Activated naive CD8-positive, alpha-beta T cell treated with anti-CD3 and anti-CD28 coated beads, Interleukin-2, amount 50 U/mL, for 24 hours (primary cell): ENCODE measurements around the gene OR4D6.
A peak's percentile ranks its signal among the peaks of the same experiment; 100 is the strongest.
"Not testable (repeated sequence)": the region's sequence is repeated elsewhere in the genome, so short reads cannot be mapped to it uniquely, and the experiment has no call there.

Experiments
- ATAC-seq: fragments of 150-1000 bp; cut with Tn5 transposase; one replicate; pipeline ENCODE4 v1.10.0; 2021
- DNase-seq: peaks from one replicate; pipeline ENCODE4 v3.0.0; 2021
- H3K27ac Mint-ChIP-seq: one replicate; pipeline ENCODE4 v1.8.0; 2021; ENCODE audit warnings: mild to moderate bottlenecking, mixed read lengths
- H3K27me3 Mint-ChIP-seq: one replicate; pipeline ENCODE4 v1.8.0; 2021; ENCODE audit warnings: mixed read lengths
- H3K36me3 Mint-ChIP-seq: one replicate; pipeline ENCODE4 v1.8.0; 2021; ENCODE audit warnings: low read depth, mixed read lengths
- H3K4me1 Mint-ChIP-seq: one replicate; pipeline ENCODE4 v1.8.0; 2021; ENCODE audit warnings: mixed read lengths
- H3K4me3 Mint-ChIP-seq: one replicate; pipeline ENCODE4 v1.8.0; 2021; ENCODE audit warnings: mild to moderate bottlenecking, moderate library complexity, mixed read lengths
- H3K9me3 Mint-ChIP-seq: one replicate; pipeline ENCODE4 v1.8.0; 2021; ENCODE audit warnings: mixed read lengths

OR4D6 gene

GRCh38 chr11:59456661-59457060, at the start of gene OR4D6:
OR4D6 (plus strand) TSS chr11:59456961; CDS start chr11:59456961, 0 bp downstream.
- DNase-seq (no peak), ATAC-seq (no peak)
- no peak within 1 kb of the TSS for H3K27ac Mint-ChIP-seq
- H3K4me3 Mint-ChIP-seq = no peak within 1 kb of the TSS
- H3K36me3 Mint-ChIP-seq = no peaks in the 10 kb centered on the region
- no peaks in the 10 kb centered on the region for H3K9me3 Mint-ChIP-seq
- no peaks in the 10 kb centered on the region for H3K4me1 Mint-ChIP-seq
- peaks cover 6% of the 10 kb centered on the region for H3K27me3 Mint-ChIP-seq

- no peak for ATAC-seq
- no peak overlapping the region for H3K4me3 Mint-ChIP-seq
- H3K27me3 Mint-ChIP-seq = peaks cover 11% of the 10 kb centered on the region
- no peak overlapping the region for H3K27ac Mint-ChIP-seq
- peaks cover 21% of the 10 kb centered on the region for H3K4me1 Mint-ChIP-seq
- H3K36me3 Mint-ChIP-seq = no peaks in the 10 kb centered on the region
- DNase-seq = no peak
- H3K9me3 Mint-ChIP-seq = peaks cover 11% of the 10 kb centered on the region
Observed at GRCh38 chr11:59413646-59414045, 43.1 kb upstream of the OR4D6 start.

GRCh38 chr11:59415111-59415510, 41.6 kb upstream of the OR4D6 start:
- Mint-ChIP-seq H3K27me3 (peaks cover 11% of the 10 kb centered on the region), H3K36me3 (no peaks in the 10 kb centered on the region), H3K27ac (no peak overlapping the region), H3K4me1 (peaks cover 21% of the 10 kb centered on the region), H3K9me3 (peaks cover 4% of the 10 kb centered on the region), H3K4me3 (no peak overlapping the region)
- DNase-seq = no peak
- ATAC-seq = no peak

GRCh38 chr11:59416613-59417012, 40.1 kb upstream of the OR4D6 start:
- DNase-seq (no peak), ATAC-seq (peak; percentile 36)
- Mint-ChIP-seq H3K27ac (no peak overlapping the region), H3K4me1 (peaks cover 21% of the 10 kb centered on the region), H3K4me3 (no peak overlapping the region), H3K27me3 (peaks cover 11% of the 10 kb centered on the region), H3K36me3 (no peaks in the 10 kb centered on the region), H3K9me3 (peaks cover 4% of the 10 kb centered on the region)

GRCh38 chr11:59417023-59417422, 39.7 kb upstream of the OR4D6 start:
- no peak overlapping the region for H3K4me3 Mint-ChIP-seq
- ATAC-seq = no peak

GRCh38 chr11:59418156-59418555, 38.6 kb upstream of the OR4D6 start:
- DNase-seq (no peak), ATAC-seq (no peak)
- Mint-ChIP-seq H3K27ac (no peak overlapping the region), H3K36me3 (no peaks in the 10 kb centered on the region), H3K4me1 (peaks cover 21% of the 10 kb centered on the region), H3K9me3 (no peaks in the 10 kb centered on the region), H3K27me3 (peaks cover 11% of the 10 kb centered on the region), H3K4me3 (no peak overlapping the region)

More at GRCh38 chr11:59417023-59417422, 39.7 kb upstream of the OR4D6 start:
- H3K27ac Mint-ChIP-seq = no peak overlapping the region
- no peaks in the 10 kb centered on the region for H3K36me3 Mint-ChIP-seq
- peaks cover 4% of the 10 kb centered on the region for H3K9me3 Mint-ChIP-seq
- no peak for DNase-seq
- peaks cover 21% of the 10 kb centered on the region for H3K4me1 Mint-ChIP-seq
- peaks cover 11% of the 10 kb centered on the region for H3K27me3 Mint-ChIP-seq

- Mint-ChIP-seq H3K4me3 (no peak overlapping the region), H3K4me1 (no peaks in the 10 kb centered on the region), H3K27ac (no peak overlapping the region), H3K36me3 (no peaks in the 10 kb centered on the region), H3K9me3 (no peaks in the 10 kb centered on the region), H3K27me3 (no peaks in the 10 kb centered on the region)
- DNase-seq (no peak), ATAC-seq (no peak)
Observed at GRCh38 chr11:59423835-59424234, 32.9 kb upstream of the OR4D6 start.

- no peak for ATAC-seq
- no peak overlapping the region for H3K27ac Mint-ChIP-seq
Observed at GRCh38 chr11:59425131-59425530, 31.6 kb upstream of the OR4D6 start.

GRCh38 chr11:59426361-59427067, 30.2 kb upstream of the OR4D6 start, which contains the start of gene OR5A2:
OR5A2 (minus strand) TSS chr11:59426413; CDS start chr11:59422953, 3,460 bp downstream.
- no peak for ATAC-seq
- H3K4me1 Mint-ChIP-seq = no peaks in the 10 kb centered on the region

More at GRCh38 chr11:59425131-59425530, 31.6 kb upstream of the OR4D6 start:
- no peaks in the 10 kb centered on the region for H3K9me3 Mint-ChIP-seq
- no peak for DNase-seq
- no peak overlapping the region for H3K4me3 Mint-ChIP-seq
- no peaks in the 10 kb centered on the region for H3K36me3 Mint-ChIP-seq
- H3K4me1 Mint-ChIP-seq = no peaks in the 10 kb centered on the region
- peaks cover 1% of the 10 kb centered on the region for H3K27me3 Mint-ChIP-seq

GRCh38 chr11:59427068-59427382, 29.7 kb upstream of the OR4D6 start:
- Mint-ChIP-seq H3K36me3 (no peaks in the 10 kb centered on the region), H3K9me3 (no peaks in the 10 kb centered on the region), H3K4me1 (no peaks in the 10 kb centered on the region), H3K4me3 (no peak overlapping the region), H3K27ac (no peak overlapping the region), H3K27me3 (peaks cover 3% of the 10 kb centered on the region)
- no peak for DNase-seq
- no peak for ATAC-seq

More at GRCh38 chr11:59426361-59427067, 30.2 kb upstream of the OR4D6 start, which contains the start of gene OR5A2:
- no peak within 1 kb of the TSS for H3K4me3 Mint-ChIP-seq
- no peak for DNase-seq
- no peak within 1 kb of the TSS for H3K27ac Mint-ChIP-seq
- H3K27me3 Mint-ChIP-seq = peaks cover 1% of the 10 kb centered on the region
- no peaks in the 10 kb centered on the region for H3K9me3 Mint-ChIP-seq
- no peaks in the 10 kb centered on the region for H3K36me3 Mint-ChIP-seq

- Mint-ChIP-seq H3K4me3 (no peak overlapping the region), H3K27ac (no peak overlapping the region), H3K27me3 (peaks cover 9% of the 10 kb centered on the region), H3K36me3 (no peaks in the 10 kb centered on the region), H3K4me1 (no peaks in the 10 kb centered on the region), H3K9me3 (no peaks in the 10 kb centered on the region)
- peak; percentile 27 for DNase-seq
- peak; percentile 40 for ATAC-seq
Observed at GRCh38 chr11:59429924-59430516, 26.7 kb upstream of the OR4D6 start.

- no peaks in the 10 kb centered on the region for H3K4me1 Mint-ChIP-seq
- H3K36me3 Mint-ChIP-seq = no peaks in the 10 kb centered on the region
- H3K4me3 Mint-ChIP-seq = no peak within 1 kb of the TSS
- H3K27ac Mint-ChIP-seq = no peak within 1 kb of the TSS
- H3K27me3 Mint-ChIP-seq = peaks cover 8% of the 10 kb centered on the region
- no peaks in the 10 kb centered on the region for H3K9me3 Mint-ChIP-seq
- DNase-seq = no peak
- no peak for ATAC-seq
Observed at GRCh38 chr11:59436169-59436568, 20.6 kb upstream of the OR4D6 start, which contains the start of gene OR5A1. OR5A1 (plus strand) TSS chr11:59436469; CDS start chr11:59443169, 6,700 bp downstream.

- Mint-ChIP-seq H3K27me3 (peaks cover 3% of the 10 kb centered on the region), H3K4me3 (no peak overlapping the region), H3K27ac (no peak overlapping the region), H3K4me1 (no peaks in the 10 kb centered on the region), H3K9me3 (no peaks in the 10 kb centered on the region), H3K36me3 (no peaks in the 10 kb centered on the region)
- ATAC-seq = no peak
- DNase-seq = no peak
Observed at GRCh38 chr11:59437770-59438169, 19.0 kb upstream of the OR4D6 start.

GRCh38 chr11:59445624-59446023, 11.1 kb upstream of the OR4D6 start:
- peaks cover 12% of the 10 kb centered on the region for H3K9me3 Mint-ChIP-seq
- not testable (repeated sequence) for DNase-seq, H3K36me3 Mint-ChIP-seq, H3K27me3 Mint-ChIP-seq, H3K4me1 Mint-ChIP-seq, H3K27ac Mint-ChIP-seq, H3K4me3 Mint-ChIP-seq, ATAC-seq

GRCh38 chr11:59448484-59448883, 8.3 kb upstream of the OR4D6 start:
- Mint-ChIP-seq H3K9me3 (peaks cover 12% of the 10 kb centered on the region), H3K27ac (no peak overlapping the region), H3K4me1 (no peaks in the 10 kb centered on the region), H3K4me3 (no peak overlapping the region), H3K27me3 (peaks cover 1% of the 10 kb centered on the region), H3K36me3 (no peaks in the 10 kb centered on the region)
- DNase-seq (no peak), ATAC-seq (no peak)
